SW 1271 (cell line): Measurements from ENCODE around the gene UTP15.

Source experiments
- DNase-seq, 2 experiments: peaks; one replicate each; lab custom pipeline; 2025; lab: John Stamatoyannopoulos, UW

UTP15 gene

GRCh38 chr5:73565139-73565968, at the start of gene UTP15, which contains the start of gene ANKRA2:
UTP15 (plus strand) TSS chr5:73565743; CDS start chr5:73567345, 1,602 bp downstream.
ANKRA2 (minus strand) TSS chr5:73565639; CDS start chr5:73562881, 2,758 bp downstream.
- peak; percentile 97 for DNase-seq

GRCh38 chr5:73519531-73520283, 45.8 kb upstream of the UTP15 start:
- peak; percentile 65 to 88 for DNase-seq

GRCh38 chr5:73522989-73523388, 42.6 kb upstream of the UTP15 start:
- DNase-seq, result no peak

- DNase-seq, result no peak
Measured at GRCh38 chr5:73523861-73524260, 41.7 kb upstream of the UTP15 start.

GRCh38 chr5:73525606-73526203, 39.8 kb upstream of the UTP15 start:
- DNase-seq, result no peak

GRCh38 chr5:73528248-73528647, 37.3 kb upstream of the UTP15 start:
- no peak for DNase-seq

GRCh38 chr5:73529081-73529480, 36.5 kb upstream of the UTP15 start:
- DNase-seq, result no peak

GRCh38 chr5:73531356-73531755, 34.2 kb upstream of the UTP15 start:
- DNase-seq, result no peak

GRCh38 chr5:73532195-73532594, 33.3 kb upstream of the UTP15 start:
- no peak for DNase-seq

GRCh38 chr5:73534011-73534644, 31.4 kb upstream of the UTP15 start:
- no peak for DNase-seq

GRCh38 chr5:73534971-73535370, 30.6 kb upstream of the UTP15 start:
- DNase-seq, result no peak

GRCh38 chr5:73539730-73540129, 25.8 kb upstream of the UTP15 start:
- no peak for DNase-seq

GRCh38 chr5:73540192-73540591, 25.4 kb upstream of the UTP15 start:
- DNase-seq, result no peak

GRCh38 chr5:73542020-73542419, 23.5 kb upstream of the UTP15 start:
- no peak for DNase-seq

GRCh38 chr5:73544429-73545402, 20.8 kb upstream of the UTP15 start:
- no peak for DNase-seq

GRCh38 chr5:73545403-73545779, 20.2 kb upstream of the UTP15 start:
- DNase-seq, result no peak

GRCh38 chr5:73550016-73550415, 15.5 kb upstream of the UTP15 start:
- no peak for DNase-seq

GRCh38 chr5:73552642-73553041, 12.9 kb upstream of the UTP15 start:
- DNase-seq, result no peak

GRCh38 chr5:73558950-73559349, 6.6 kb upstream of the UTP15 start:
- DNase-seq, result peak in 1 of 2 experiments; percentile 47

GRCh38 chr5:73564018-73564417, 1.5 kb upstream of the UTP15 start:
- DNase-seq, result no peak

- DNase-seq, result peak in 1 of 2 experiments; percentile 46
Measured at GRCh38 chr5:73564675-73565074, 868 bp upstream of the UTP15 start.
